Activated CD8-positive, alpha-beta memory T cell treated with anti-CD3 and anti-CD28 coated beads, Interleukin-2, amount 10 ng/mL, durations not matched to agents 7 days and 5 days (primary cell): ENCODE measurements around the gene ULBP2. TPM values are rescaled to one million over a fixed set of nuclear protein-coding genes. Genes with fewer than 3 reads are reported as not detected.
"Not testable (repeated sequence)": the region's sequence is repeated elsewhere in the genome, so short reads cannot be mapped to it uniquely, and the experiment has no call there.

ENCODE experiments used
- ATAC-seq: fragments of 150-1000 bp; cut with Tn5 transposase; one replicate; pipeline ENCODE4 v1.10.0; 2021; ENCODE audit warnings: moderate library complexity
- CTCF ChIA-PET: fragments of 350-600 bp; sonication (Branson Sonifier 250); formaldehyde crosslinking; loops from one replicate; lab custom pipeline; 2021; ENCODE audit warnings: antibody characterized with exemption; lab: Charles Lee
- DNase-seq: peaks from one replicate; pipeline ENCODE4 v3.0.0-alpha.2; 2020
- H3K27ac Mint-ChIP-seq: one replicate; pipeline ENCODE4 v1.8.0; 2021; ENCODE audit warnings: mild to moderate bottlenecking, mixed read lengths
- H3K27me3 Mint-ChIP-seq: one replicate; pipeline ENCODE4 v1.8.0; 2021; ENCODE audit warnings: mixed read lengths
- H3K36me3 Mint-ChIP-seq: one replicate; pipeline ENCODE4 v1.8.0; 2021; ENCODE audit warnings: mild to moderate bottlenecking, mixed read lengths
- H3K4me1 Mint-ChIP-seq: one replicate; pipeline ENCODE4 v1.8.0; 2021; ENCODE audit warnings: mixed read lengths
- H3K4me3 Mint-ChIP-seq: one replicate; pipeline ENCODE4 v1.8.0; 2021; ENCODE audit warnings: mild to moderate bottlenecking, moderate library complexity, mixed read lengths
- H3K9me3 Mint-ChIP-seq: one replicate; pipeline ENCODE4 v1.8.0; 2022; ENCODE audit warnings: low read depth, mixed read lengths
- total RNA-seq, 2 experiments: library from RNA; stranded (reverse); gene quantifications; one replicate each; pipeline ENCODE4 v1.2.3, GENCODE V29; 2021

Gene ULBP2
- total RNA-seq, 2 experiments from 2014 or later, result 0.80 to 0.99 TPM

GRCh38 chr6:149978610-149979009 lies 36.8 kb downstream of the ULBP2 start:
- H3K36me3 Mint-ChIP-seq, result no peaks in the 10 kb centered on the region
- ATAC-seq (no peak), DNase-seq (no peak)
- H3K27me3 Mint-ChIP-seq, result peaks cover 87% of the 10 kb centered on the region
- CTCF ChIA-PET, result interaction anchor here (1.4 kb wide), 1 partner anchor 29 kb away, joined by 4 read pairs; no protein-coding TSS in a partner anchor
- no peak overlapping the region for H3K4me3 Mint-ChIP-seq
- H3K9me3 Mint-ChIP-seq, result no peaks in the 10 kb centered on the region
- peaks cover 18% of the 10 kb centered on the region for H3K4me1 Mint-ChIP-seq
- no peak overlapping the region for H3K27ac Mint-ChIP-seq

GRCh38 chr6:149979293-149979692 lies 37.5 kb downstream of the ULBP2 start:
- peaks cover 13% of the 10 kb centered on the region for H3K4me1 Mint-ChIP-seq

GRCh38 chr6:149983145-149983544 lies 41.3 kb downstream of the ULBP2 start:
- ATAC-seq (no peak), DNase-seq (peak; percentile 25)
- Mint-ChIP-seq H3K27ac (no peak overlapping the region), H3K27me3 (peaks cover 82% of the 10 kb centered on the region), H3K36me3 (peaks cover 2% of the 10 kb centered on the region), H3K4me1 (peaks cover 7% of the 10 kb centered on the region), H3K9me3 (peaks cover 2% of the 10 kb centered on the region), H3K4me3 (no peak overlapping the region)
- CTCF ChIA-PET, result no interaction called here

More at GRCh38 chr6:149979293-149979692, 37.5 kb downstream of the ULBP2 start:
- H3K27me3 Mint-ChIP-seq, result peaks cover 83% of the 10 kb centered on the region
- DNase-seq (no peak), ATAC-seq (no peak)
- H3K36me3 Mint-ChIP-seq, result no peaks in the 10 kb centered on the region
- no peak overlapping the region for H3K4me3 Mint-ChIP-seq
- H3K9me3 Mint-ChIP-seq, result no peaks in the 10 kb centered on the region
- no peak overlapping the region for H3K27ac Mint-ChIP-seq
- CTCF ChIA-PET, result interaction anchor here (1.4 kb wide), 1 partner anchor 28 kb away, joined by 4 read pairs; no protein-coding TSS in a partner anchor

DNA sequence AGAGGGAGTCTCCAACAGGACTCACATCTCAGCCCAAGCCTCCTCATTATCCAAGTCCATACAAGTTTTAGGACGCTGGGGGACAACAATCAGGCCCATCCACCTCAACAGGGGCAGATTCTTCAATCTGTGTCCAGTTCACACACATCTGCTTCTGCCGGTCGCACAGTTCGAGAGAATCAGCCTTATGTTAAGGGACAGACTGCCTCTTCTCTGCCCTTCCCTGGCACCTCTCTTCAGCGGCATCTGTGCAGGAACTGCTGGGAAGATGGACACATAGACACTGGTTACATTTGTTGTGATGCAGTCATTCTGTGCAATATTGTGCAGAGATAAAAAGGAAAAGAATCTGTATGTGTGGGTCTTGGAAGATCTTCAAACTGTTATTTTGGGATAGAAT lies 43.0 kb downstream of the ULBP2 start:
- CTCF ChIA-PET, result interaction anchor here (1.3 kb wide), 1 partner anchor 25 kb away, joined by 6 read pairs; no protein-coding TSS in a partner anchor
- peaks cover 6% of the 10 kb centered on the region for H3K9me3 Mint-ChIP-seq
- H3K27ac Mint-ChIP-seq, result no peak overlapping the region
- peaks cover 86% of the 10 kb centered on the region for H3K27me3 Mint-ChIP-seq
- peaks cover 11% of the 10 kb centered on the region for H3K36me3 Mint-ChIP-seq
- H3K4me3 Mint-ChIP-seq, result no peak overlapping the region
- peaks cover 19% of the 10 kb centered on the region for H3K4me1 Mint-ChIP-seq
- ATAC-seq, result no peak
- DNase-seq, result no peak

DNA sequence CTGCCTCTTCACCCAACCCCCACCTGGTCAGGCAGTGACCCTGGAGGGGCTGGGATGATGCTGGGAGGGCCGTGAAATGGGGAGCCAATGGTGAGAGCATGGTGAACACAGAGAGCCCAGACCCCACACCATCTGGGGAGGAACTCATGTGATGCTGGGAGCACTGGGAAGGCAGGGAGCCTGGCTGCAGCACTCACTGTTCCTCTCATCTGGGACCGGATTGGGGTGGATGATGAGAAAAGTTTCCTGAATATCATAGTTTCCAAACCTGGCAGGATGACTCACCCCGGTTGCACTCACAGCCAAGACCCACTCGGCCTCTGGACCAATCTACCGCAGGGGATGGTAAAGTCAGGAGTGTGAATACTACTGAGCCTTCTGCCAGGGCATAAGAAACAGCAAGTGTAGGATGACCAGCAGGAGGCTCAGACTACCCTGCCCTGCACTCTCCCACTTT lies 43.7 kb downstream of the ULBP2 start:
- Mint-ChIP-seq H3K36me3 (peaks cover 11% of the 10 kb centered on the region), H3K4me3 (no peak overlapping the region), H3K27me3 (peaks cover 89% of the 10 kb centered on the region), H3K9me3 (peaks cover 6% of the 10 kb centered on the region), H3K4me1 (peaks cover 26% of the 10 kb centered on the region), H3K27ac (no peak overlapping the region)
- no peak for ATAC-seq
- DNase-seq, result peak; percentile 30
- CTCF ChIA-PET, result no interaction called here

DNA sequence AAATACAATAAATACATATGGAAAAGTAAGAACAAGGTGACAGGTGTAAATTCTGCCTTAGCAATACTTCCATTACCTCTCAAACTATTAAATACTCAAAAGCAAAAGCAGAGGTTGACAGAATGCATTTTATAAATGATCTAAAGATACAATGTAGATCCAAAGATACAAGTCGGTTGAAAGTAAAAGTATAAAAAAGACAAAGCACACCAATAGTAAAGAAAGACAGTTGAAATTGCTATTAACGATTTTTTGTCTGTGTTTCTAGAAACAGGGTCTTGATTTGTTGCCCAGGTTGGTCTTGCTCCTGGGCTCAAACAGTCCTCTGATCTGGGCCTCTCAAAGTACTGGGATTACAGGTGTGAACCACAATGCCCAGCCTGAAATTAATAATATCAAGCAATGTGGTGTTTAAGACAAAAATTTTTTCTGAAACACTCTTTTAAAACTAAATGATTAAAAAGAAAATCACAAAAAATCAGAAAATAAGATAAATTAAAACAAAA lies 45.8 kb downstream of the ULBP2 start:
- Mint-ChIP-seq H3K9me3 (peaks cover 6% of the 10 kb centered on the region), H3K27me3 (peaks cover 91% of the 10 kb centered on the region), H3K36me3 (peaks cover 11% of the 10 kb centered on the region), H3K27ac (no peak overlapping the region), H3K4me1 (peaks cover 32% of the 10 kb centered on the region), H3K4me3 (no peak overlapping the region)
- no peak for DNase-seq
- CTCF ChIA-PET, result no interaction called here
- ATAC-seq, result no peak

DNA sequence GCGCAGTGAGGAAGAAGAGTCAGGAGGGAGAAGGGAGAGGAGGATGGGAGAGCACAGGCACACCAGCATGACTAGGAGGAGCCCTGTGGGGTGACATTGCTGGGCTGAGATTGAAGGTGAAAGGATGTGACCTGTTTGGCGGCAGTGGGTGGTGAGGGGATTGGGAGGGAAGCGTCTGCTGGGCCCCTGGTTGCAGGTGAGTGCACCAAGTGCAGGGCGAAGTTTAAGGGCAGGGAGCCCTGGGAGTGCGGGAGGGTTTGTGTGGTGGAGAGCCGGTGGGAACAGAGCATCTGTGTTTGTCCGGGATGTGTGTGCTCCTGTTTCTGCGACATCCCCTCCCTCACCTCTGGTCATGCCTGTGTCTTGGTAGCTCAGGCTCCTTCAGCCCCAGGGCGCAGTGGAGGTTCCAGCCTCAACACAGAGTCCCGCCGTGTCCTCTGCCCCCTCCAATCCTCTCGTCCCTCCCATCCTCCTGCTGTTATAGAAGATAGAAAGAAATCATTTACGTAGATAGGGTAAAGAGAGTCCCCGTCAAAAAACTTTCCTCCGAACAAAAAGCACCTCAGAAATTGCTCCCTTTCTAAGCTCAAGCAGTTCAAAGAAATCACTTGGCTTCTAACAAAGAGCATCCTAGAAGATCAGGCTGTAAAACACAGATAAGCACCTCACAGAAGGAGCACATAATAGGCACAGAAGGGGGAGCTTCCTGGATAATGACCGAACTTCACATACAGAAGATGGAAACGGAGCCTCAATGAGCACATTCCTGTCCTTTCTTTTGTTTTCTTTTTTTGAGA lies 46.9 kb downstream of the ULBP2 start:
- Mint-ChIP-seq H3K9me3 (peaks cover 6% of the 10 kb centered on the region), H3K27me3 (peaks cover 93% of the 10 kb centered on the region), H3K27ac (peak overlapping the region; percentile 54), H3K4me3 (no peak overlapping the region), H3K36me3 (peaks cover 11% of the 10 kb centered on the region), H3K4me1 (peaks cover 32% of the 10 kb centered on the region)
- ATAC-seq (no peak), DNase-seq (peak; percentile 30)
- CTCF ChIA-PET, result interaction anchor here (4.4 kb wide), 1 partner anchor 28 kb away, joined by 23 read pairs; no protein-coding TSS in a partner anchor

DNA sequence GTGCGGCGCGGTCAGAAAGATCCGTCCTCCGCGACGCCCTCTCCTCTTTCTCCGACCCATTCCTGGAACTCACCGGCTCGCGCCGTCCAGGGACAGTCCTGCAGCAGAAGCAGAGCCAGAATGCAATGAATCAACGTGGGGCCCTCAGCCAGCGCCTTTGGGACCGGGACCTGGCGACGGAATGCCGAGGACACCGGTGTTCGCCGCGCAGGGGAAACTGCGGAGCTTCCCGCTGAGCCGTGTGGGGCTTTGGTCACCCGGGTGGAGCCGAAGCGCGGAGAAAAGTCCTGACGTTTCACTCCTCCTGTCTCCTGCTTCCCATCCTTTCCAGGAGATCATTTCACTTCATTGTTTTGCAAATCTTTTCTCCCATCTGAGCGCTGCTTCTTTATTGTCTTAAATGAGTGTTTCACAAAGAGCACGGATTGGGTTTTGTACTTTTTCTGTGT lies 48.4 kb downstream of the ULBP2 start:
- H3K27ac Mint-ChIP-seq, result no peak overlapping the region
- ATAC-seq, result no peak
- H3K4me1 Mint-ChIP-seq, result peaks cover 32% of the 10 kb centered on the region

GRCh38 chr6:149990661-149991471 lies 49.1 kb downstream of the ULBP2 start:
- peak; percentile 54 for DNase-seq
- Mint-ChIP-seq H3K9me3 (peaks cover 6% of the 10 kb centered on the region), H3K27ac (peak overlapping the region; percentile 4)

More for the DNA sequence above, 48.4 kb downstream of the ULBP2 start:
- Mint-ChIP-seq H3K36me3 (peaks cover 11% of the 10 kb centered on the region), H3K9me3 (peaks cover 6% of the 10 kb centered on the region), H3K4me3 (peak overlapping the region; percentile 68), H3K27me3 (peaks cover 92% of the 10 kb centered on the region)
- peak; percentile 35 for DNase-seq
- CTCF ChIA-PET, result interaction anchor here (0.7 to 4.4 kb wide), 4 partner anchors 9 to 78 kb away, joined by 3 to 23 read pairs (median 8); partner anchors contain the start of gene ULBP3

DNA sequence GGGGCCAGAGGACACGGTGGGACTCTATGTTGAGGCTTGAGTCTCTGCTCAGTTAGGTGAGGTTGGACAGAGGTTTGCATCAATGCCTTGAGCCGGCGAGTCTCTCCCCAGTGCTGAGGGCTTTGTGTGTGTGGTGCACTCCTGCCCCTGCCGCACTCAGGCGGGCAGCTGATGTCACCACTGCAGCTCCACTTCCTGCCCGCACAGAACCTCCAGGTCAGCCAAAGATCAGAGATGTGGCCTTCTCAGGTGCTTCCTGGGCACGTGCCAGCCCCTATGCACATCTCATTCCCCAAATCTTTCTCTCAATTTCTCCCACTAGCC lies 49.6 kb downstream of the ULBP2 start:
- peak overlapping the region; percentile 4 for H3K27ac Mint-ChIP-seq
- peaks cover 92% of the 10 kb centered on the region for H3K27me3 Mint-ChIP-seq
- H3K4me1 Mint-ChIP-seq, result peaks cover 32% of the 10 kb centered on the region
- CTCF ChIA-PET, result interaction anchor here (0.7 to 4.4 kb wide), 5 partner anchors 12 to 77 kb away, joined by 3 to 23 read pairs (median 4); partner anchors contain the start of gene ULBP3
- DNase-seq, result peak; percentile 55
- peak; percentile 78 for ATAC-seq
- not testable (repeated sequence) for H3K9me3 Mint-ChIP-seq
- H3K36me3 Mint-ChIP-seq, result peaks cover 11% of the 10 kb centered on the region
- H3K4me3 Mint-ChIP-seq, result peak overlapping the region; percentile 68

More at GRCh38 chr6:149990661-149991471, 49.1 kb downstream of the ULBP2 start:
- Mint-ChIP-seq H3K36me3 (peaks cover 11% of the 10 kb centered on the region), H3K4me3 (peak overlapping the region; percentile 68), H3K4me1 (peaks cover 32% of the 10 kb centered on the region), H3K27me3 (peaks cover 92% of the 10 kb centered on the region)
- peak; percentile 62 for ATAC-seq
- CTCF ChIA-PET, result interaction anchor here (0.7 to 4.4 kb wide), 5 partner anchors 12 to 78 kb away, joined by 3 to 23 read pairs (median 4); partner anchors contain the start of gene ULBP3

DNA sequence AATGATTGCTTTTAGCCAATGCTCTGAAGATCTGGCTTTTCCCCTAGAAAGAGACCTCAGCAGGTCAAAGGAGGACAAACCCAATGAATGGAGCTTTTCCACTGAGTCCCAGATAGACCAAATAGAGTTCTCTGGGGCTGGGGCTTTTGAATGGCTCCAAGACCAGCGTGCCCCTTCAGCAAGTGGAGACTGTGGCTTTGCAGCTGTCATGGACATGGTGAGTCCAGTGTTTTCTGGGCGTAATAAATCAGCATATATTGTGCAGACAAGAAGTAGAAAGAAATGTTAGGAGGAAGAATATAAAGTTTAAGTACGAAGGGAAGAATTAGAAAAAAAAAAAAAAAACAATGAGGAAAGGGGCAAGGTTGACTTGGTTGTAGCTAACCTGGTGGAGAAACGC lies 50.0 kb downstream of the ULBP2 start:
- peaks cover 92% of the 10 kb centered on the region for H3K27me3 Mint-ChIP-seq
- H3K27ac Mint-ChIP-seq, result no peak overlapping the region
- peaks cover 32% of the 10 kb centered on the region for H3K4me1 Mint-ChIP-seq
- H3K36me3 Mint-ChIP-seq, result peaks cover 11% of the 10 kb centered on the region
- peak; percentile 19 for DNase-seq
- H3K4me3 Mint-ChIP-seq, result no peak overlapping the region
- CTCF ChIA-PET, result interaction anchor here (1.5 to 4.4 kb wide), 4 partner anchors 11 to 77 kb away, joined by 4 to 23 read pairs (median 8); partner anchors contain the start of gene ULBP3
- peaks cover 6% of the 10 kb centered on the region for H3K9me3 Mint-ChIP-seq
- ATAC-seq, result no peak

DNA sequence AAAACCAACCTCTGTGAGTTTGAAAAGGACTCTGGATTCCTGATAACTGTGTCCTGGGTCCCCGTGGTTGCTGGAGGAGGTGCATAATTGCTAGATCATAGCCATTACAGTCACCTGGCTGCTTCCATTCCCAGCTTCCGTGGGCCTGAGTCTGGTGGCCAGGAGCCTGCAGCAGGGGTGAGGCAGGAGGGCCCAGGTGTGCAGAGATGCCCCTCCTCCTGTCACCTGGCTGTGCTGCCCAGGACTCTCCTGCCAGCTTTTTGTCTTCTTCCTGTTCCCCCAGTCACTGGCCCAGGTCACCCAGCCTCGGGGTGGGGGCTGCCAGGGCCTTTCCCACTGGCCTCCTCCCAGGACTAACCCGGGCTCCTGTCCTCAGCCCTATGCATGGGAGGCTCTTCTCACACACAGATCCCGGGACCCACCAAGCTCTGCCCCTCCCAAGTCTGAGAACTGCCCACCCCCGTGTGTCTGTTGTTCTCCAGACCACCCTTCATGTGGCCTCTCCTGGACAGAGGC lies 53.5 kb downstream of the ULBP2 start:
- DNase-seq, result no peak
- Mint-ChIP-seq H3K27ac (no peak overlapping the region), H3K4me1 (peaks cover 16% of the 10 kb centered on the region), H3K27me3 (peaks cover 79% of the 10 kb centered on the region), H3K9me3 (no peaks in the 10 kb centered on the region), H3K36me3 (no peaks in the 10 kb centered on the region), H3K4me3 (no peak overlapping the region)
- ATAC-seq, result no peak
- CTCF ChIA-PET, result no interaction called here
